Activated B cell treated with CpG ODN at 0.5 μM for 24 hours (primary cell): ENCODE results near the gene VILL. TPM values are rescaled to one million over a fixed set of nuclear protein-coding genes. Genes with fewer than 3 reads are reported as not detected.
A peak's percentile ranks its signal among the peaks of the same experiment; 100 is the strongest.

ENCODE experiments used
- ATAC-seq: fragments of 200-7000 bp; cut with Tn5 transposase; one replicate; pipeline ENCODE4 v1.10.0; 2021; ENCODE audit warnings: low read depth, mild to moderate bottlenecking, moderate library complexity
- CTCF ChIA-PET: fragments of 350-600 bp; sonication (Branson Sonifier 250); formaldehyde crosslinking; loops from one replicate; lab custom pipeline; 2021; ENCODE audit warnings: antibody characterized with exemption; lab: Charles Lee
- POLR2A ChIA-PET: fragments of 350-600 bp; sonication (Branson Sonifier 250); formaldehyde crosslinking; loops from one replicate; lab custom pipeline; 2021; ENCODE audit warnings: antibody characterized with exemption; lab: Charles Lee
- DNase-seq: peaks from one replicate; pipeline ENCODE4 v3.0.0; 2022
- H3K27ac Mint-ChIP-seq: one replicate; pipeline ENCODE4 v1.8.0; 2020; ENCODE audit warnings: mixed read lengths
- H3K27me3 Mint-ChIP-seq: one replicate; pipeline ENCODE4 v1.8.0; 2021; ENCODE audit warnings: mixed read lengths
- H3K36me3 Mint-ChIP-seq: one replicate; pipeline ENCODE4 v1.8.0; 2021; ENCODE audit warnings: low read depth, mixed read lengths
- H3K4me1 Mint-ChIP-seq: one replicate; pipeline ENCODE4 v1.8.0; 2021; ENCODE audit warnings: mixed read lengths
- H3K4me3 Mint-ChIP-seq: one replicate; pipeline ENCODE4 v1.8.0; 2020; ENCODE audit warnings: mild to moderate bottlenecking, mixed read lengths
- H3K9me3 Mint-ChIP-seq: one replicate; pipeline ENCODE4 v1.8.0; 2020; ENCODE audit warnings: mixed read lengths
- intact Hi-C: fragments of 100-400 bp; cut with micrococcal nuclease; formaldehyde crosslinking; loops from one replicate; pipeline ENCODE4 v1.15.1; 2024
- total RNA-seq: library from RNA; stranded (reverse); gene quantifications from 2 replicates; pipeline ENCODE4 v1.2.3, GENCODE V29; 2022
- TF ChIP-seq, protein P1 (sequence below): fragments of 200-600 bp; IDR thresholded peaks from one replicate; pipeline ENCODE4 v1.8.0; 2022; ENCODE audit warnings: antibody characterized with exemption, mild to moderate bottlenecking

VILL gene
- total RNA-seq, 1 donor from 2014 or later = 21.6 TPM

GRCh38 chr3:38022896-38023709, 32.5 kb downstream of the VILL start:
- CTCF ChIA-PET = interaction anchor here (2.1 kb wide), 1 partner anchor 26 kb away, joined by 6 read pairs; no protein-coding TSS in a partner anchor
- H3K4me3 Mint-ChIP-seq = peak overlapping the region; percentile 97
- H3K36me3 Mint-ChIP-seq = peaks cover 7% of the 10 kb centered on the region
- ATAC-seq (no peak), DNase-seq (no peak)
- TF ChIP-seq, protein P1, sequence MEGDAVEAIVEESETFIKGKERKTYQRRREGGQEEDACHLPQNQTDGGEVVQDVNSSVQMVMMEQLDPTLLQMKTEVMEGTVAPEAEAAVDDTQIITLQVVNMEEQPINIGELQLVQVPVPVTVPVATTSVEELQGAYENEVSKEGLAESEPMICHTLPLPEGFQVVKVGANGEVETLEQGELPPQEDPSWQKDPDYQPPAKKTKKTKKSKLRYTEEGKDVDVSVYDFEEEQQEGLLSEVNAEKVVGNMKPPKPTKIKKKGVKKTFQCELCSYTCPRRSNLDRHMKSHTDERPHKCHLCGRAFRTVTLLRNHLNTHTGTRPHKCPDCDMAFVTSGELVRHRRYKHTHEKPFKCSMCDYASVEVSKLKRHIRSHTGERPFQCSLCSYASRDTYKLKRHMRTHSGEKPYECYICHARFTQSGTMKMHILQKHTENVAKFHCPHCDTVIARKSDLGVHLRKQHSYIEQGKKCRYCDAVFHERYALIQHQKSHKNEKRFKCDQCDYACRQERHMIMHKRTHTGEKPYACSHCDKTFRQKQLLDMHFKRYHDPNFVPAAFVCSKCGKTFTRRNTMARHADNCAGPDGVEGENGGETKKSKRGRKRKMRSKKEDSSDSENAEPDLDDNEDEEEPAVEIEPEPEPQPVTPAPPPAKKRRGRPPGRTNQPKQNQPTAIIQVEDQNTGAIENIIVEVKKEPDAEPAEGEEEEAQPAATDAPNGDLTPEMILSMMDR = no peak
- POLR2A ChIA-PET = interaction anchor here (0.7 kb wide), 2 partner anchors 431 to 1382 kb away, joined by 3 read pairs; no protein-coding TSS in a partner anchor
- peak overlapping the region; percentile 98 for H3K27ac Mint-ChIP-seq
- intact Hi-C loops = no loop called here
- no peaks in the 10 kb centered on the region for H3K27me3 Mint-ChIP-seq
- H3K9me3 Mint-ChIP-seq = no peaks in the 10 kb centered on the region
- peaks cover 25% of the 10 kb centered on the region for H3K4me1 Mint-ChIP-seq

DNA sequence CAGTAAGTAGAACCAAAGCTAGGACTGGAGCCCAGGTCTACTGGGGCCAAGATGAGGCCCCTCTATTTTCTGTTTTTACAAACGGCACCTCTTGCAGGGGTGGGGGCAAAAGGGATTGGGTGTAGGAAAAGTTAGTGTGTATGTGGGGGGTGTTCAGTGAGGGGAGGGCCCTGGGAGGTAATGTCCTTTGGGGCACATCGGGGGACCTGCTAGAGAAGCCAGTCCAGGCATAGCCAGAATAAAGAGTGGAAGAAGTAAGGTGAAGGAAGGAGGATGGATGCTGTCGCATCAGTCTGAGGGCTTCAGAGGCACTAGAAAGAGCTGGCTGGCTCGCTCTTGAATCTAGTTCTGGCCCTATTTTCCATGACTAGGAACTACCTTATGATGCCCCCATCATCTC, 36.3 kb downstream of the VILL start:
- H3K36me3 Mint-ChIP-seq = peaks cover 5% of the 10 kb centered on the region
- H3K27me3 Mint-ChIP-seq = peaks cover 13% of the 10 kb centered on the region
- no peaks in the 10 kb centered on the region for H3K9me3 Mint-ChIP-seq
- peaks cover 33% of the 10 kb centered on the region for H3K4me1 Mint-ChIP-seq
- intact Hi-C loops = no loop called here
- no peak overlapping the region for H3K4me3 Mint-ChIP-seq
- POLR2A ChIA-PET = interaction anchor here (0.6 kb wide), 1 partner anchor 13 kb away, joined by 3 read pairs; no protein-coding TSS in a partner anchor
- TF ChIP-seq, protein P1 = no peak
- ATAC-seq (no peak), DNase-seq (no peak)
- H3K27ac Mint-ChIP-seq = no peak overlapping the region
- CTCF ChIA-PET = interaction anchor here (1.0 kb wide), 1 partner anchor 30 kb away, joined by 3 read pairs; no protein-coding TSS in a partner anchor

DNA sequence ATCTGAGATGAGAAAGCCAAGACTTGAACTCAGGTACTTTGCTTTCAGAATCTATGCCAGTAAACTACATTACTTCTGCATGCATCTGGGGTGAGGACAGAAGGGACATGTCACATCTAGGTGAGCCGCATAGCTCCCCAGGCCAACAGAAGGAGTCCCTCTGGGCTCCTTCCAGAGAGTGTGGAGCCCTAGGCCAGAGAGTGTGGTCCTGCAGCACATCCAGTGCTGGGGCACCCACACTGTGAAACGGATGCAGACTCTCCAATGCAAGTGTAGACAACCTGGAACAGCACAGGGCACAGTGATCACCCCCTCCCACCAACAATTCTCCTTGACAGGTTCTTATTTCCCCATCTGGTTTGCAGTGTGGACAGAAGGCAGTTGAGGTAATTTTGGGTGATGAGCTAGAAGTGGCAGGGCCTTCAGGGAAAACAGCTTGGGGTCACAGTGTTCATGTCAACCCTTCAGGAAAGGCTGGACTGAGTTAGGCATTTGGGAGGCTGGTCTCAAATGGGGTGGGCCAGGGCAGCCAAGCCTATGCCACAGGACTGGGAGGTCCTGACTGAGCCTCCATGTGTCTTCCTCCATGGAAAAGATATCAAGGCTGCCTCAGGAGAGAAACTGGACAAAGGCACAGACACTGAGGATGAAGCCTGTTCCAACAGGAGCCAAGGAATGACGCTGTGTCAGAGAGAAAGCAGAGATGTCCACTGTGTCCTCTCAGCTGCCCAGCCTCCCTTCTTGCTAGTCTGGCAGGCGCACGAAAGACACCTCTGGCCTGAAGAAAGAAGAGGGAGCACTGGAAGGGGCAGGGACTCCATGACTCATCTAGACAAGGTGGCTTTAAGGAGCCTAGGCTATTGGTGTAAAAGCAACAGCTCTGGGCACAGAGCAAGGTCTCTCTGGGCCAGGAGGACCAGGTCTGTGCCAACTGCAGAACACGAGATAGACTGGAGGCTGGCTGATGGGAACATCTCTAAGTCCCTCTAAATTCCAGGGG, 37.2 kb downstream of the VILL start:
- H3K27ac Mint-ChIP-seq = no peak overlapping the region
- no peaks in the 10 kb centered on the region for H3K9me3 Mint-ChIP-seq
- POLR2A ChIA-PET = interaction anchor here (1.2 kb wide), 1 partner anchor 11 kb away, joined by 3 read pairs; the partner anchor contains the start of gene DLEC1
- peaks cover 5% of the 10 kb centered on the region for H3K36me3 Mint-ChIP-seq
- peak overlapping the region; percentile 56 for H3K4me3 Mint-ChIP-seq
- intact Hi-C loops = no loop called here
- CTCF ChIA-PET = interaction anchor here (1.0 kb wide), 1 partner anchor 31 kb away, joined by 3 read pairs; no protein-coding TSS in a partner anchor
- DNase-seq (no peak), ATAC-seq (no peak)
- H3K4me1 Mint-ChIP-seq = peaks cover 33% of the 10 kb centered on the region
- H3K27me3 Mint-ChIP-seq = peaks cover 14% of the 10 kb centered on the region
- TF ChIP-seq, protein P1 = no peak

- ChIA-PET CTCF (no interaction called here), POLR2A (interaction anchor here (0.8 to 1.2 kb wide), 2 partner anchors 10 to 11 kb away, joined by 3 read pairs; partner anchors contain the start of gene DLEC1)
- ATAC-seq (no peak), DNase-seq (no peak)
- H3K9me3 Mint-ChIP-seq = no peaks in the 10 kb centered on the region
- intact Hi-C loops = no loop called here
- H3K4me1 Mint-ChIP-seq = peaks cover 28% of the 10 kb centered on the region
- peaks cover 19% of the 10 kb centered on the region for H3K27me3 Mint-ChIP-seq
- H3K4me3 Mint-ChIP-seq = peak overlapping the region; percentile 56
- TF ChIP-seq, protein P1 = no peak
- peaks cover 5% of the 10 kb centered on the region for H3K36me3 Mint-ChIP-seq
- H3K27ac Mint-ChIP-seq = no peak overlapping the region
These were observed 38.2 kb downstream of the VILL start for GRCh38 chr3:38028621-38029361.
